Lower lobe of right lung (tissue), 2 donors: ENCODE results near the gene ZFAND3. TPM values are rescaled to one million over a fixed set of nuclear protein-coding genes. Genes with fewer than 3 reads are reported as not detected.

Experiments used
- ATAC-seq, 2 donors: fragments of 200-7000 bp; cut with Tn5 transposase; one replicate each; pipeline ENCODE4 v1.9.1; 2020 to 2022; ENCODE audit warnings: mild to moderate bottlenecking in 2 of 2, moderate library complexity in 2 of 2
- DNase-seq: peaks from one replicate; pipeline ENCODE4 v3.0.0-alpha.2; 2020
- H3K27ac ChIP-seq: fragments of 200-600 bp; one replicate; pipeline ENCODE4 v1.8.0; 2022
- H3K27me3 ChIP-seq: fragments of 200-600 bp; one replicate; pipeline ENCODE4 v1.8.0; 2022; ENCODE audit warnings: low read depth
- H3K36me3 ChIP-seq: fragments of 200-600 bp; one replicate; pipeline ENCODE4 v1.8.0; 2022; ENCODE audit warnings: mild to moderate bottlenecking
- H3K4me1 ChIP-seq: fragments of 200-600 bp; one replicate; pipeline ENCODE4 v1.8.0; 2022
- H3K4me3 ChIP-seq: fragments of 200-600 bp; one replicate; pipeline ENCODE4 v1.8.0; 2022; ENCODE audit warnings: mild to moderate bottlenecking
- H3K9me3 ChIP-seq: fragments of 200-600 bp; one replicate; pipeline ENCODE4 v1.8.0; 2022
- CTCF ChIP-seq: fragments of 200-600 bp; IDR thresholded peaks from one replicate; pipeline ENCODE4 v1.8.0; 2022; ENCODE audit warnings: antibody characterized with exemption, mild to moderate bottlenecking
- intact Hi-C: fragments of 100-400 bp; cut with DNase I; formaldehyde crosslinking; loops from one replicate; pipeline ENCODE4 v1.11.0; 2022
- total RNA-seq: library from RNA; stranded (reverse); fragmentation: NEBNext Ultra II Directional; extraction: Animal tissue kit (Norgen Biotek cat#: 25700); gene quantifications from one replicate; pipeline ENCODE4 v1.2.1, GENCODE V29; 2021
- donor health status: DM: no; HTN: yes; CAD: no; lungs with severe emphysema.

ZFAND3 gene
- total RNA-seq, 1 donor from 2014 or later: 83.3 TPM

- no peaks in the 10 kb centered on the region for H3K4me1 ChIP-seq
- intact Hi-C loops: no loop called here
- DNase-seq: no peak
- H3K36me3 ChIP-seq: peaks cover 4% of the 10 kb centered on the region
- no peaks in the 10 kb centered on the region for H3K27me3 ChIP-seq
- H3K9me3 ChIP-seq: no peaks in the 10 kb centered on the region
- ATAC-seq: no peak
- H3K27ac ChIP-seq: no peak overlapping the region
- no peak for TF ChIP-seq CTCF
- H3K4me3 ChIP-seq: no peak overlapping the region
These were observed 374.2 kb downstream of the ZFAND3 start for GRCh38 chr6:38193481-38194281.

DNA sequence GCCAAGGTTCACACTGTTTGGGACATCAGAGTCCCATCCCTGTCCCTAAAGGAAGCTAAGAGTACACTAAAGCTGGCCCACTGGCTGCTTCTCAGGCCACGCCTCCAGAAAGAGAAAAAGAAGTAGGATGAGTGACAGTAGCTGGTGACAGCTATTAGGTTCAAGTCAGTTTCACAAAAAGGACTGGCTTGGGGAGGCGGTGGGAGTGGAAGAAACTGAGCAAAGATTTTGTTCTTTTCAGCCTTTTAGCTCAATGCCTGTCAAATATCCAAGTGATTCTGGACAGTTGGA lies 374.7 kb downstream of the ZFAND3 start:
- no peak overlapping the region for H3K27ac ChIP-seq
- H3K36me3 ChIP-seq: peaks cover 4% of the 10 kb centered on the region
- H3K27me3 ChIP-seq: no peaks in the 10 kb centered on the region
- DNase-seq (no peak), ATAC-seq (no peak)
- no peaks in the 10 kb centered on the region for H3K9me3 ChIP-seq
- H3K4me1 ChIP-seq: no peaks in the 10 kb centered on the region
- TF ChIP-seq CTCF: no peak
- H3K4me3 ChIP-seq: no peak overlapping the region
- intact Hi-C loops: no loop called here

- H3K36me3 ChIP-seq: peaks cover 4% of the 10 kb centered on the region
- DNase-seq: no peak
These were observed 375.1 kb downstream of the ZFAND3 start for GRCh38 chr6:38194589-38194988.

DNA sequence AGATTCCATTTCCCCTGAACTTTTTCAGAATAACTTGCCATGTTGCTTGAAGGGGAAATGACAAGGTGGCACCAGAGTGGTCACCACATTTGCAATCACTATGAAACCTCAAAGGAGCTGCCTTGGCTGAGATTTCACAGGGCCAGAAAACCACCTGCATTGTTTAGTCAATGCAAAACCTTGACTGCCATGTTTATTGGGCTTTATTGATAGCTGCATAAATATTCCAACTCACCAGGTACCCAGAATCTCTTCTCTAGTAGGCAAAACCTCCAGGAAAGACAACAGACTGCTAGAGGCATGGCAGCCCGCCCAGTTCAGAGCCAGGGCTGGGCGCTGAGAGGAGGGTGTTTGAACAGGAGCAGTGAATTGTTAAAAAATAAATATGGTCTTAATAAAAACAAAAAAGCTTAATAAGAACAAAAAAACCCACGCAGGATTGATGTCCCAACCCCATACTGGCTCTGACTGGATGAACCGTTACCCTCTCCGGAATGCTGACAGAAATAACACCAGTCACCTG lies 375.6 kb downstream of the ZFAND3 start:
- intact Hi-C loops: no loop called here
- Histone ChIP-seq H3K27me3 (no peaks in the 10 kb centered on the region), H3K27ac (no peak overlapping the region)

More at GRCh38 chr6:38194589-38194988, 375.1 kb downstream of the ZFAND3 start:
- Histone ChIP-seq H3K27me3 (no peaks in the 10 kb centered on the region), H3K9me3 (no peaks in the 10 kb centered on the region), H3K27ac (no peak overlapping the region), H3K4me3 (no peak overlapping the region), H3K4me1 (no peaks in the 10 kb centered on the region)
- TF ChIP-seq CTCF: no peak
- ATAC-seq: peak in 1 of 2 donors; percentile 20
- intact Hi-C loops: no loop called here

DNA sequence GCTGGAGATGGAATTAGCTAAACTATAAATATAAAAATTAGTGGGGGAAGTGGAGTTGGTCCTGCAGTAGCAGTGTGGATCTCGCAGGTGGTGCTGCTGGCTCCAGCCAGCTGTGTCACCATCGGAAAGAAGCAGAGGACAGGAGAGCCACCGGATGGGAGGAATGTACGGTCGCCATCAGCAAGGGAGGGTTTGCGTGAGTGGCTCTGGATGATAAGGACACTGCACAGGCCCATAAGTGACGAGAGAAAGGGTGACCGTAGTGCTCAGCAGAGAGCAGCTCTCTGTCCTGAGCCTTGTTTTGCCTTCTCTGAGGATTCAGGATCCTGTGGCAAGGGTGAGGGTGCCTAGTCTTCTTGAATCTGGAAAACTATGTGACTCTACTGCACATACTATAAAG lies 378.7 kb downstream of the ZFAND3 start:
- Histone ChIP-seq H3K4me1 (no peaks in the 10 kb centered on the region), H3K9me3 (no peaks in the 10 kb centered on the region), H3K36me3 (no peaks in the 10 kb centered on the region), H3K27me3 (no peaks in the 10 kb centered on the region), H3K27ac (no peak overlapping the region), H3K4me3 (no peak overlapping the region)
- intact Hi-C loops: no loop called here
- TF ChIP-seq CTCF: no peak
- ATAC-seq: no peak
- no peak for DNase-seq

More for the DNA sequence above, 375.6 kb downstream of the ZFAND3 start:
- DNase-seq: no peak
- H3K9me3 ChIP-seq: no peaks in the 10 kb centered on the region
- no peak overlapping the region for H3K4me3 ChIP-seq
- no peak for ATAC-seq
- no peaks in the 10 kb centered on the region for H3K4me1 ChIP-seq
- peaks cover 4% of the 10 kb centered on the region for H3K36me3 ChIP-seq
- TF ChIP-seq CTCF: no peak

Other genes starting within 250 kb of the ZFAND3 start
- gene MDGA1, start 121.8 kb upstream of the ZFAND3 start, total RNA-seq: 4.0 TPM